GM12878 (cell line): ENCODE data around the gene FLAD1. TPM values are rescaled to one million over a fixed set of nuclear protein-coding genes. Genes with fewer than 3 reads are reported as not detected.

Source experiments
- ATAC-seq: fragments of 200-7000 bp; cut with Tn5 transposase; 3 replicates; pipeline ENCODE4 v1.9.1; 2020; ENCODE audit warnings: mild to moderate bottlenecking, moderate library complexity
- BruUV-seq: library from RNA; stranded (reverse); fragments of 400-500 nt; replicated peaks from 2 replicates; lab custom pipeline; 2021; lab: Mats Ljungman, UMichigan
- CTCF ChIA-PET: fragments of 300-600 bp; sonication (Branson Sonifier 250); formaldehyde crosslinking; extraction: SDS; loops from one replicate; lab custom pipeline; 2021; ENCODE audit warnings: inconsistent platforms; lab: Yijun Ruan, JAX
- POLR2A ChIA-PET: fragments of 350-600 bp; formaldehyde crosslinking; extraction: SDS; loops from one replicate; lab custom pipeline; 2021; ENCODE audit warnings: inconsistent platforms; lab: Charles Lee
- RAD21 ChIA-PET: fragments of 300-600 bp; sonication (Branson Sonifier 250); formaldehyde crosslinking; loops from one replicate; lab custom pipeline; 2023; ENCODE audit warnings: antibody characterized with exemption; ENCODE audit not compliant: unreplicated experiment; lab: Charles Lee
- SMC1A ChIA-PET: fragments of 300-600 bp; sonication (Branson Sonifier 250); formaldehyde crosslinking; loops from one replicate; lab custom pipeline; 2023; ENCODE audit not compliant: unreplicated experiment, uncharacterized antibody; lab: Charles Lee
- DNase-seq: peaks from one replicate; pipeline ENCODE4 v3.0.0-alpha.2; 2011; ENCODE audit warnings: low read depth, low spot score
- FAIRE-seq: peaks from 3 replicates; lab custom pipeline; 2011; peaks lifted over from hg19 to GRCh38; lab: Jason Lieb, UNC
- H2AFZ ChIP-seq: 2 replicates; pipeline ENCODE4 v1.6.0; 2011; ENCODE audit warnings: low read depth, low read length, control low read depth; ENCODE audit not compliant: control insufficient read depth
- H3K27ac ChIP-seq: 2 replicates; pipeline ENCODE4 v1.5.1; 2011; ENCODE audit warnings: control low read depth; ENCODE audit not compliant: control insufficient read depth, insufficient read depth
- H3K27me3 ChIP-seq, 2 experiments: replicated peaks in 1 of 2; 2 replicates each; pipeline versions ENCODE4 v1.6.0 to v1.6.1; 2011; ENCODE audit warnings: low read length in 1 of 2; ENCODE audit not compliant: control insufficient read depth in 2 of 2, insufficient read depth in 2 of 2
- H3K36me3 ChIP-seq, 2 experiments: 2 replicates each; pipeline ENCODE4 v1.5.1; 2011; ENCODE audit warnings: low read length in 1 of 2; ENCODE audit not compliant: control insufficient read depth in 2 of 2, insufficient read depth in 2 of 2
- H3K4me1 ChIP-seq: 2 replicates; pipeline ENCODE4 v1.6.1; 2011; ENCODE audit warnings: mild to moderate bottlenecking, low read length, moderate library complexity, mixed read lengths; ENCODE audit not compliant: control insufficient read depth, insufficient read depth
- H3K4me2 ChIP-seq: 2 replicates; pipeline ENCODE4 v1.6.0; 2011; ENCODE audit warnings: control low read depth; ENCODE audit not compliant: control insufficient read depth, insufficient read depth
- H3K4me3 ChIP-seq: fragments of 200-600 bp; sonication (generic); 2 replicates; pipeline ENCODE4 v1.5.1; 2016
- H3K79me2 ChIP-seq: 2 replicates; pipeline ENCODE4 v1.6.0; 2011; ENCODE audit warnings: low read length; ENCODE audit not compliant: control insufficient read depth, insufficient read depth
- H3K9ac ChIP-seq: 2 replicates; pipeline ENCODE4 v1.8.0; 2011; ENCODE audit warnings: low read length, control low read depth, mixed read lengths; ENCODE audit not compliant: control insufficient read depth, insufficient read depth
- H3K9me3 ChIP-seq: replicated peaks from 3 replicates; pipeline ENCODE4 v1.5.1; 2011; ENCODE audit warnings: mild to moderate bottlenecking, low read length; ENCODE audit not compliant: control insufficient read depth, insufficient read depth
- H4K20me1 ChIP-seq: 2 replicates; pipeline ENCODE4 v1.6.0; 2011; ENCODE audit not compliant: control insufficient read depth, insufficient read depth
- KLF5 ChIP-seq: fragments of 450-650 bp; IDR thresholded peaks from 2 replicates; pipeline ENCODE4 v1.6.1; 2014; ENCODE audit warnings: mild to moderate bottlenecking; ENCODE audit not compliant: partially characterized antibody
- POLR2A ChIP-seq: IDR thresholded peaks from 2 replicates; pipeline ENCODE4 v1.6.1; 2011; ENCODE audit warnings: low read depth, mild to moderate bottlenecking, low read length
- POLR2AphosphoS5 ChIP-seq: IDR thresholded peaks from 2 replicates; pipeline ENCODE4 v1.6.1; 2011; ENCODE audit warnings: mild to moderate bottlenecking, low read length, inconsistent platforms
- TAF1 ChIP-seq: IDR thresholded peaks from 2 replicates; pipeline ENCODE4 v1.6.1; 2011; ENCODE audit warnings: mild to moderate bottlenecking, low read depth, low read length, borderline replicate concordance
- WGBS: methylation state at CpG from one replicate; pipeline ENCODE4 v1.1.6; 2016; ENCODE audit warnings: low lambda C conversion rate; ENCODE audit not compliant: insufficient replicate concordance, insufficient coverage; ENCODE audit errors: missing lambda C conversion rate; 5-methylcytosine and 5-hydroxymethylcytosine counted together
- in situ Hi-C: fragments of 300-500 bp; cut with MboI; formaldehyde crosslinking; loops from 9 replicates; pipeline ENCODE4 v1.14.3; 2018; ENCODE audit warnings: mixed read lengths
- intact Hi-C: fragments of 100-400 bp; cut with micrococcal nuclease; formaldehyde crosslinking; loops from one replicate; pipeline ENCODE4 v1.14.2; 2022; ENCODE audit not compliant: unreplicated experiment
- polyA plus RNA-seq, 11 experiments: library from polyadenylated mRNA; depleted of rRNA in 4 of 11; unstranded in 6 of 11; stranded (reverse) in 5 of 11; fragments of >200 nt; fragmentation: Nextera tagmentation in 4 of 11; fragmentation: Illumina TruSeq in 1 of 11; extraction: Ambion mirVana in 4 of 11; extraction: Trizol in 1 of 11; gene quantifications; 1 replicate in 1 of 11; 2 replicates in 10 of 11; pipeline versions ENCODE4 v1.2.1 to v1.2.3, GENCODE V29; 2011 to 2016; ENCODE audit warnings: inconsistent platforms in 2 of 11, missing spikeins in 2 of 11, low read depth in 1 of 11
- total RNA-seq, 4 experiments: library from RNA; depleted of rRNA in 3 of 4; stranded (reverse); fragments of >200 nt in 3 of 4; fragmentation: Illumina TruSeq in 1 of 4; extraction: Trizol in 1 of 4; gene quantifications; 2 replicates each; pipeline versions ENCODE4 v1.2.1 to v1.2.3, GENCODE V29; 2013 to 2021

The FLAD1 gene
- total and polyA plus RNA-seq, 10 of the 15 experiments (the other 5 are each of a cell fraction or from before 2014, with no cell fraction given), result 22.9 to 93.4 (median 56.6) TPM

DNA sequence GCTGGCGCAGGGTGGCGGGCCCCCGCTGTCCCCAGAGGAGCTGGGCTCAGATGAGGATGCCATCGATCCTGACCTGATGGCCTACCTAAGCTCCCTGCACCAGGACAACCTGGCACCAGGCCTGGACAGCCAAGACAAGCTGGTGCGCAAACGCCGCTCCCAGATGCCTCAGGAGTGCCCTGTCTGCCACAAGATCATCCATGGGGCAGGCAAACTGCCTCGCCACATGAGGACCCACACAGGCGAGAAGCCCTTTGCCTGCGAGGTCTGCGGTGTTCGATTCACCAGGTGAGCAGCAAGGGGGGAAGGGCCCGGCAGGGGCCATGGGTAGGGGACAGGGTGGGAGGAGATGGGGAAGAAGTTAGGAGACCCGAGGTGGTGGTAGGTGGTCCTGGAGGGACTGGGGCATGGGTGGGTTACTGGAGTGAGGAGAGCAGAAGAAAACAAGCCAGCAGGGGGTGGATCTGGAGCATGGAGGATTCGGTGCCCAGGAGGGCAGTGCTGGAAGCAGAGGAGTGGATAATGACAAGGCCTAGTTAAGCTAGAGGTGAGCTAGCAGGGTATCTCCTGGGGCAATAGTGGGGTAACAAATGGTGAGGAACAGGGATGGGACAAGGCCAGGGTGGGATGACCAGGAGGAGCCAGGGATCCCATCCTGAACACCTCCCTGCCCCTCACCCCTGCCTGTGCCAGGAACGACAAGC lies 32.5 kb downstream of the FLAD1 start:
- ChIA-PET CTCF (interaction anchor here (0.7 to 3.1 kb wide), 6 partner anchors 8 to 456 kb away, joined by 3 to 42 read pairs (median 14); partner anchors contain the start of genes FLAD1, SHC1 and ZBTB7B), RAD21 (interaction anchor here (1.0 to 2.2 kb wide), 4 partner anchors 12 to 456 kb away, joined by 3 to 6 read pairs (median 4); no protein-coding TSS in a partner anchor), SMC1A (interaction anchor here (0.6 to 2.8 kb wide), 12 partner anchors 12 to 456 kb away, joined by 3 to 14 read pairs (median 4); partner anchors contain the start of gene PYGO2), POLR2A (interaction anchor here (1.0 to 2.3 kb wide), 6 partner anchors 9 to 63 kb away, joined by 4 to 11 read pairs (median 6); partner anchors contain the start of gene FLAD1)
- no TSS peak for BruUV-seq
- WGBS, result 90% methylated on average over 16 of the region's 16 CpGs
- Histone ChIP-seq H2AFZ (no peak overlapping the region), H3K4me1 (peaks cover 25% of the 10 kb centered on the region), H3K27me3 (no peaks in the 10 kb centered on the region), H4K20me1 (no peaks in the 10 kb centered on the region), H3K79me2 (no peaks in the 10 kb centered on the region; the same call in none of the 2 replicates), H3K4me2 (no peak overlapping the region), H3K27ac (no peak overlapping the region), H3K9ac (no peak overlapping the region), H3K9me3 (no peaks in the 10 kb centered on the region), H3K4me3 (no peak overlapping the region), H3K36me3 (peaks cover 0 to 22% of the 10 kb centered on the region in 2 experiments; a peak in 3 of 4 replicates)
- TF ChIP-seq KLF5, result no peak
- peak; percentile 31; the same call in 1 of the 2 replicates for TF ChIP-seq POLR2A
- FAIRE-seq (peak; percentile 18), DNase-seq (no peak), ATAC-seq (no peak)
- in situ Hi-C loops (no loop called here), intact Hi-C loops (loop anchor here (2.0 kb wide), 2 partner anchors 13 to 31 kb away; partner anchors contain the start of gene ZBTB7B)

DNA sequence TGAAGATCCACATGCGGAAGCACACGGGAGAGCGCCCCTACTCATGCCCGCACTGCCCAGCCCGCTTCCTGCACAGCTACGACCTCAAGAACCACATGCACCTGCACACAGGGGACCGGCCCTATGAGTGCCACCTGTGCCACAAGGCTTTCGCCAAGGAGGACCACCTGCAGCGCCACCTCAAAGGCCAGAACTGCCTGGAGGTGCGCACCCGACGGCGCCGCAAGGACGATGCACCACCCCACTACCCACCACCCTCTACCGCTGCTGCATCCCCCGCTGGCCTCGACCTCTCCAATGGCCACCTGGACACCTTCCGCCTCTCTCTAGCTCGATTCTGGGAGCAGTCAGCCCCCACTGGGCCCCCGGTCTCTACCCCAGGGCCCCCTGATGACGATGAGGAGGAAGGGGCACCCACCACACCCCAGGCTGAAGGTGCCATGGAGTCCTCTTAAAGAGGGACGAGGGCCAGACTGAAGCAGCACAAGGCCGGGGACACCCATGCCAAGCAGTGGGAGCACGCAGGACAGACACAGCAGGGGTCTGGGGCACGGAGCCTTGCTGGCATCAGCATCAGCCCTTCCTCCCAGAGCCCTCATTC lies 33.2 kb downstream of the FLAD1 start:
- ChIA-PET CTCF (interaction anchor here (0.6 to 4.2 kb wide), 22 partner anchors 9 to 456 kb away, joined by 3 to 42 read pairs (median 6); partner anchors contain the start of genes FLAD1, PMVK, PYGO2 and SHC1), POLR2A (interaction anchor here (0.6 to 2.8 kb wide), 12 partner anchors 8 to 177 kb away, joined by 3 to 11 read pairs (median 4); partner anchors contain the start of genes FLAD1, PMVK and ZBTB7B), SMC1A (interaction anchor here (0.6 to 2.8 kb wide), 15 partner anchors 12 to 457 kb away, joined by 3 to 14 read pairs (median 3); partner anchors contain the start of genes FLAD1, LENEP and PYGO2), RAD21 (interaction anchor here (0.8 to 3.1 kb wide), 12 partner anchors 13 to 457 kb away, joined by 3 to 14 read pairs (median 4); partner anchors contain the start of genes ADAM15, SHC1 and ZBTB7B)
- BruUV-seq, result TSS peak; percentile 42
- intact Hi-C loops (loop anchor here (2.0 kb wide), 2 partner anchors 14 to 32 kb away; partner anchors contain the start of gene ZBTB7B), in situ Hi-C loops (no loop called here)
- Histone ChIP-seq H3K79me2 (no peaks in the 10 kb centered on the region; the same call in 1 of the 2 replicates), H3K9me3 (no peaks in the 10 kb centered on the region), H3K27ac (peak overlapping the region; percentile 75), H3K4me3 (no peak overlapping the region), H3K4me2 (peak overlapping the region; percentile 90), H4K20me1 (no peaks in the 10 kb centered on the region), H2AFZ (no peak overlapping the region), H3K36me3 (peaks cover 0 to 18% of the 10 kb centered on the region in 2 experiments; a peak in 3 of 4 replicates), H3K27me3 (no peaks in the 10 kb centered on the region), H3K4me1 (peaks cover 23% of the 10 kb centered on the region), H3K9ac (no peak overlapping the region)
- no peak for ATAC-seq
- 0 out of 2 replicates have a peak, but pooled peaks have one; percentile 7 for TF ChIP-seq POLR2AphosphoS5
- TF ChIP-seq TAF1, result no peak
- no peak for FAIRE-seq
- DNase-seq, result no peak
- 25% methylated on average over 23 of the region's 26 CpGs for WGBS
